Mesendoderm (in vitro differentiated cells): ENCODE data around the gene BGLAP.

ENCODE experiments used
- DNase-seq: peaks from one replicate; pipeline ENCODE4 v3.0.0; 2013
- H2AK5ac ChIP-seq: 2 replicates; pipeline ENCODE4 v1.6.1; 2013; ENCODE audit warnings: low read length, inconsistent platforms
- H2BK120ac ChIP-seq: 2 replicates; pipeline ENCODE4 v1.6.1; 2013; ENCODE audit warnings: low read depth, mild to moderate bottlenecking, low read length, moderate library complexity, mixed read lengths
- H2BK15ac ChIP-seq: replicated peaks from 2 replicates; pipeline ENCODE4 v1.6.1; 2013; ENCODE audit warnings: low read depth, mild to moderate bottlenecking, moderate library complexity
- H2BK5ac ChIP-seq: 2 replicates; pipeline ENCODE4 v1.6.1; 2013; ENCODE audit warnings: low read length, inconsistent platforms
- H3K18ac ChIP-seq: 2 replicates; pipeline ENCODE4 v1.6.1; 2013; ENCODE audit warnings: mild to moderate bottlenecking, low read length, mixed read lengths
- H3K23ac ChIP-seq: one replicate; pipeline ENCODE4 v1.6.1; 2013; ENCODE audit warnings: low read length
- H3K27ac ChIP-seq: 2 replicates; pipeline ENCODE4 v1.5.1; 2013; ENCODE audit warnings: low read depth, mild to moderate bottlenecking, inconsistent platforms, low read length, moderate library complexity
- H3K27me3 ChIP-seq: 2 replicates; pipeline ENCODE4 v1.6.1; 2013; ENCODE audit warnings: low read length, control low read depth, mild to moderate bottlenecking, inconsistent platforms; ENCODE audit not compliant: insufficient read depth, poor library complexity
- H3K36me3 ChIP-seq: 2 replicates; pipeline ENCODE4 v1.6.1; 2013; ENCODE audit warnings: low read length, inconsistent platforms; ENCODE audit not compliant: control insufficient read depth, insufficient read depth
- H3K4ac ChIP-seq: one replicate; pipeline ENCODE4 v1.6.1; 2013; ENCODE audit warnings: low read depth, mild to moderate bottlenecking, low read length, moderate library complexity
- H3K4me1 ChIP-seq: 2 replicates; pipeline ENCODE4 v1.6.1; 2013; ENCODE audit warnings: low read depth, low read length, inconsistent platforms; ENCODE audit not compliant: control insufficient read depth
- H3K4me2 ChIP-seq: 2 replicates; pipeline ENCODE4 v1.6.1; 2013; ENCODE audit warnings: low read length
- H3K4me3 ChIP-seq: 2 replicates; pipeline ENCODE4 v1.5.1; 2013; ENCODE audit warnings: mild to moderate bottlenecking, low read length
- H3K56ac ChIP-seq: one replicate; pipeline ENCODE4 v1.6.1; 2013; ENCODE audit warnings: low read length
- H3K79me1 ChIP-seq: 2 replicates; pipeline ENCODE4 v1.6.1; 2013; ENCODE audit warnings: low read length, inconsistent platforms
- H3K79me2 ChIP-seq: 2 replicates; pipeline ENCODE4 v1.6.1; 2013; ENCODE audit warnings: mild to moderate bottlenecking, low read length; ENCODE audit not compliant: control insufficient read depth, insufficient read depth
- H3K9ac ChIP-seq: 2 replicates; pipeline ENCODE4 v1.6.1; 2013; ENCODE audit warnings: low read length, inconsistent platforms
- H4K5ac ChIP-seq: one replicate; pipeline ENCODE4 v1.6.1; 2013; ENCODE audit warnings: low read length
- H4K8ac ChIP-seq: one replicate; pipeline ENCODE4 v1.6.1; 2013; ENCODE audit warnings: low read depth, mild to moderate bottlenecking, control low read depth, low read length, moderate library complexity
- WGBS: extraction: QIAGEN DNeasy Blood & Tissue Kit; methylation state at CpG from one replicate; pipeline ENCODE4 v1.1.7; 2013; ENCODE audit warnings: low lambda C conversion rate, missing lambda C conversion rate; ENCODE audit not compliant: insufficient coverage; ENCODE audit errors: extremely low coverage; 5-methylcytosine and 5-hydroxymethylcytosine counted together

BGLAP gene

GRCh38 chr1:156228501-156228900 is 13.5 kb upstream of the BGLAP start:
- no peak overlapping the region for H4K5ac ChIP-seq
- no peak overlapping the region for H2AK5ac ChIP-seq
- no peak overlapping the region for H3K27ac ChIP-seq
- H3K4me2 ChIP-seq, result no peak overlapping the region
- no peaks in the 10 kb centered on the region for H3K79me2 ChIP-seq
- H3K4me1 ChIP-seq, result no peaks in the 10 kb centered on the region
- no peak overlapping the region for H4K8ac ChIP-seq
- no CpG with 5 or more reads among the region's 7 CpGs for WGBS
- H3K23ac ChIP-seq, result no peak overlapping the region
- peaks cover 4% of the 10 kb centered on the region for H3K36me3 ChIP-seq
- no peak overlapping the region for H3K18ac ChIP-seq
- no peaks in the 10 kb centered on the region for H3K79me1 ChIP-seq
- H3K9ac ChIP-seq, result no peak overlapping the region
- no peak overlapping the region for H3K56ac ChIP-seq
- H3K4ac ChIP-seq, result no peak overlapping the region
- no peak overlapping the region for H3K4me3 ChIP-seq
- no peak overlapping the region for H2BK120ac ChIP-seq
- DNase-seq, result no peak
- no peaks in the 10 kb centered on the region for H3K27me3 ChIP-seq
- no peak overlapping the region for H2BK15ac ChIP-seq
- no peak overlapping the region for H2BK5ac ChIP-seq

- WGBS, result no CpG with 5 or more reads among the region's 11 CpGs
- Histone ChIP-seq H3K23ac (no peak overlapping the region), H4K5ac (no peak overlapping the region), H2BK15ac (no peak overlapping the region), H3K4me3 (no peak overlapping the region), H3K36me3 (peaks cover 2% of the 10 kb centered on the region), H3K79me1 (no peaks in the 10 kb centered on the region), H2BK120ac (no peak overlapping the region), H3K4me2 (no peak overlapping the region), H3K9ac (no peak overlapping the region), H3K79me2 (no peaks in the 10 kb centered on the region), H2BK5ac (no peak overlapping the region), H2AK5ac (no peak overlapping the region), H3K18ac (no peak overlapping the region), H3K56ac (no peak overlapping the region), H3K27ac (no peak overlapping the region), H3K27me3 (no peaks in the 10 kb centered on the region), H3K4me1 (no peaks in the 10 kb centered on the region), H4K8ac (no peak overlapping the region), H3K4ac (no peak overlapping the region)
- no peak for DNase-seq
These were observed 12.0 kb upstream of the BGLAP start for GRCh38 chr1:156229809-156230472.

- peaks cover 2% of the 10 kb centered on the region for H3K36me3 ChIP-seq
These were observed 11.5 kb upstream of the BGLAP start for GRCh38 chr1:156230473-156230837.

GRCh38 chr1:156232201-156232894 is 9.6 kb upstream of the BGLAP start:
- no peak for DNase-seq
- Histone ChIP-seq H3K79me2 (no peaks in the 10 kb centered on the region), H3K56ac (no peak overlapping the region), H3K9ac (no peak overlapping the region), H3K36me3 (peaks cover 3% of the 10 kb centered on the region), H3K27me3 (no peaks in the 10 kb centered on the region), H3K4ac (no peak overlapping the region), H3K79me1 (no peaks in the 10 kb centered on the region), H3K4me2 (no peak overlapping the region), H3K4me1 (no peaks in the 10 kb centered on the region), H3K23ac (no peak overlapping the region), H3K27ac (no peak overlapping the region), H2BK120ac (no peak overlapping the region), H3K18ac (no peak overlapping the region), H4K5ac (no peak overlapping the region), H2BK15ac (no peak overlapping the region), H3K4me3 (no peak overlapping the region), H4K8ac (no peak overlapping the region), H2BK5ac (no peak overlapping the region), H2AK5ac (no peak overlapping the region)
- WGBS, result no CpG with 5 or more reads among the region's 12 CpGs

More at GRCh38 chr1:156230473-156230837, 11.5 kb upstream of the BGLAP start:
- Histone ChIP-seq H3K4me1 (no peaks in the 10 kb centered on the region), H3K4me2 (no peak overlapping the region), H4K8ac (no peak overlapping the region), H3K9ac (no peak overlapping the region), H3K79me2 (no peaks in the 10 kb centered on the region), H2AK5ac (no peak overlapping the region), H3K27me3 (no peaks in the 10 kb centered on the region), H3K23ac (no peak overlapping the region), H3K18ac (no peak overlapping the region), H3K4me3 (no peak overlapping the region), H2BK120ac (no peak overlapping the region), H4K5ac (no peak overlapping the region), H2BK15ac (no peak overlapping the region), H2BK5ac (no peak overlapping the region), H3K4ac (no peak overlapping the region), H3K79me1 (no peaks in the 10 kb centered on the region), H3K27ac (no peak overlapping the region), H3K56ac (no peak overlapping the region)
- no CpG with 5 or more reads among the region's 1 CpG for WGBS
- no peak for DNase-seq

DNA sequence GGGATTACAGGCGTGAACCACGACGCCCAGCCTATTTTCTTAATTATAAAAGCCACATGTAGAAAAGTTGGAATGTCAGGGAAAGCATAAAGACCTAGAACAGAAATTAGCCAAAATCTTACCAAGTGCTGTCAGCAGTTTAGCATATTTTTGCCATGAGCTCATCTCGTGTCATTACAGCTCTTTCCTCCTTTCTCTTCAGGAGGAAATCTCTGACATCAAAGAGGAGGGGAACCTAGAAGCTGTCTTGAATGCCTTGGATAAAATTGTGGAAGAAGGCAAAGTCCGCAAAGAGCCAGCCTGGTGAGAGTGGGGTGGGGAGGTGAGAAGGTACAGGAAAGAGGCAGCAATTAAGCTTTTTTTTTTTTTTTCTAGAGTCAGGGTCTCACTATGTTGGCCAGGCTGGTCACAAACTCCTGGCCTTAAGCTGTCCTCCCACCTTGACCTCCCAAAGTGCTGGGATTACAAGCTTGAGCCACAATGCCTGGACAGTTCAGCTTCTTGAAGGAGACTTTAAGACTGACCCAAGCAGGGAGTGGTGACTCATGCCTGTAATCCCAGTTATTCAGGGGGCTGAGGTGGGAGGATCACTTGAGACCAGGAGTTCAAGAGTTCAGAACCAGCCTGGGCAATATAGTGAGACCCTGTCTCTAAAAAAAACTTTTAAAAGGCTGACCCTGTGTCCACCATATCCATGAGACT is 8.4 kb upstream of the BGLAP start:
- Histone ChIP-seq H3K4ac (no peak overlapping the region), H3K4me1 (no peaks in the 10 kb centered on the region), H3K18ac (no peak overlapping the region), H3K27me3 (no peaks in the 10 kb centered on the region), H2BK5ac (no peak overlapping the region), H3K27ac (no peak overlapping the region), H3K79me1 (no peaks in the 10 kb centered on the region), H4K8ac (no peak overlapping the region), H3K9ac (no peak overlapping the region), H2BK120ac (no peak overlapping the region), H3K56ac (no peak overlapping the region), H2BK15ac (no peak overlapping the region), H2AK5ac (no peak overlapping the region), H3K4me2 (no peak overlapping the region), H3K23ac (no peak overlapping the region), H3K36me3 (peaks cover 6% of the 10 kb centered on the region), H3K79me2 (no peaks in the 10 kb centered on the region), H4K5ac (no peak overlapping the region), H3K4me3 (no peak overlapping the region)
- WGBS, result no CpG with 5 or more reads among the region's 5 CpGs
- DNase-seq, result peak; percentile 79
